Right lung (tissue), 5 donors: Measurements from ENCODE around the gene BRAF. TPM values are rescaled to one million over a fixed set of nuclear protein-coding genes. Genes with fewer than 3 reads are reported as not detected.
"Not testable (repeated sequence)": the region's sequence is repeated elsewhere in the genome, so short reads cannot be mapped to it uniquely, and the experiment has no call there.

ENCODE experiments used
- DNase-seq, 2 donors: peaks; one replicate each; pipeline ENCODE4 v3.0.0-alpha.2; 2013
- polyA plus RNA-seq, 5 donors: library from polyadenylated mRNA; unstranded; fragments of 120-200 nt; gene quantifications; one replicate each; pipeline versions ENCODE4 v1.2.1 to v1.2.3, GENCODE V29; 2013; ENCODE audit warnings: inconsistent platforms in 1 of 5, low replicate concordance in 1 of 5; ENCODE audit not compliant: insufficient read length in 5 of 5, insufficient read depth in 1 of 5

BRAF gene
- polyA plus RNA-seq, 5 donors = 17.6 to 29.2 (median 27.4) TPM

DNA sequence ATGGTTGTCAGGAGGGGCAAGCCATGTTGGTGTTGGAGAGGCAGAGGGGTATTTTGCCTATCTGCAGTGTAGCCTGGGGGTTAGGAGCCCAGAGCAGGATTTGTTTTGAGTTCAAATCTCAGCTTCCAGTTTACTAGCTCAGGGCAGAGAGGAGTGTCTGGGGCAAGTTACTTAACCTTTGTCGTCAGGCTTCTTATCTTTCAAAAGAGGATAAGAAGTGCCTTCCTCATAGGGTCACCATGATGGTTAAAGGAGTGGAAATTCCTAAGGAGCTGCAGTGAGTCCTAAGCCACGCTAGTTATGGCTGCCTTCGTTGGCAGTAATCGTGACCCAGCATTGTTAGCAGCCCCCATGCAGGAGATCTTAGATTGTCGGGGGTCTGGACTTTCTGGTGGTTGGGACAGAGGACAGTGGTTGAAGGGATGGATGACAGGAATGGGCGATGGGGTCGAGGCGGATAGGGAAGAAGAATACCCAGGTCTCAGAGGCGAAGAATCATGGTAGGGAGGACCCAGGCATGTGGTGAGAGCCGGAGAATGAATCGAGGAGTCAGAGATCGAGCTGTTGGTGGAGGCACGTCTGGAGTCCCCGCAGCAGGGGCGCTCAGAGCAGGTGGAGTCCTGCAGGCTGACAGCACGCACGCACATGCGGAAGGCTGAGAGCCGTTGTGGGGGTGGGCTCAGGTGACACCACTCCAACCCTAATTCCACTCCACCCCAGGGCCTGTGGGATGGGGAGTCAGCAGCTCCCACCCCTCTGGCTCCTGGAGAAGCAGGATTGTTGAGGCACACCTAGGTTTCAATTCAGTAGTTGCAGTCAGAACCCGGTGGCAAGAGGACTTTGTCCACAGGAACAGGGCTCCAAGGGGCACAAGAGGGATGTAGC, 240.4 kb downstream of the BRAF start:
- DNase-seq = no peak

DNA sequence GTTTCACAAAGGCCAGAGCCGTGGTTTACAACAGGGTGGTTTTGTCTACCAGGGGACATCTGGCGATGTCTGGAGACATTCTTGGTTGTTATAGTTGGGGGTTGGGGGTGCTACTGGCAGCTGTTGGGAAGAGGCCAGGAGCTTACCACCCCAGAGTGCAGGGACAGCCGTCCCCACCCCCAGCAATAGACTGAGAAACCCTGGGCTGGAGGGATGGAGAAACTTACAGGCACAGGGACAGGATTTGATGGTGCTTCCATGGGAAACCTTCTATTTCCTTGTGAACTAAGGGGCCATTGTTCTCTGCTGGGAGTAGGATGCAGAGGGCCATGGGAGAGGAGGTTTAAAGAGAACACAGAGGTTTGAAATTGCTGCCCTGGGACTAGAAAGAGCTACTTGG, 241.1 kb downstream of the BRAF start:
- no peak for DNase-seq

DNA sequence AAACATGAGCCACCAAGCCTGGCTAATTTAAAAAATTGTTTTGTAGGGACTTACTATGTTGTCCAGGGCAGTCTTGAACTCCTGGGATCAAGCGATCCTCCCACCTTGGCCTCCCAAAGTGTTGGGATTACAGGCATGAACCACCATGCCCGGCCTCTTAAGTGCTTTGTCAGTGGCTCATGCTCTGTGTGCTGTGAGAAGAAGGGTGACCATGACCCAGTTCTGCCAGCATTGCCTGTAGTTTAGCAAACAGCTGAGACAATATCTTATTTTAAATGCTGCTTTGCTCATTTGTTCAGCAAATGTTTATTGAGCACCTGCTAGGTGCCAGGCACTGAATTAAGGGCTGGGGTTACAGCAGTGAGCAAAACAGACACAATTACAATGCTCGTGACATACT, 243.0 kb downstream of the BRAF start:
- no peak for DNase-seq

DNA sequence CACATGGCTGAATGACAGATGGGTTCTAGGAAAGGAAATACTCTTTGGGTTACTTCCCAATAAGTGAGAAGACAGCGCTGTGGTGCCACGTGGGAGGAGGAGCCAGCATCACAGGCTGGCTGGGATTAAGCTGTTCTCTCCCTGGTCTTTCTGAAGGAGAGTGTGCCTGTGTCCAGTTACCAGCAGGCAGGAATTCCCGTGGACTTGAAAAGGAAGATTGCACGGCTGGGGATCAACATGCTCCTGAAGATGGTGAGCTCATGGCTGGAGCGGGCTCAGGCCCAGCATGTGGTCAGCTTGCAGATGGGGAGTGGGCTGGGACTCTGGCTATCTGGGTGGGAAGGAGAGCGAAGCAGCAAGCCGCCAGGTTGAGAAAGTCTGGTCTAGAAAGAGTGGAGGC, 243.8 kb downstream of the BRAF start:
- no peak for DNase-seq

DNA sequence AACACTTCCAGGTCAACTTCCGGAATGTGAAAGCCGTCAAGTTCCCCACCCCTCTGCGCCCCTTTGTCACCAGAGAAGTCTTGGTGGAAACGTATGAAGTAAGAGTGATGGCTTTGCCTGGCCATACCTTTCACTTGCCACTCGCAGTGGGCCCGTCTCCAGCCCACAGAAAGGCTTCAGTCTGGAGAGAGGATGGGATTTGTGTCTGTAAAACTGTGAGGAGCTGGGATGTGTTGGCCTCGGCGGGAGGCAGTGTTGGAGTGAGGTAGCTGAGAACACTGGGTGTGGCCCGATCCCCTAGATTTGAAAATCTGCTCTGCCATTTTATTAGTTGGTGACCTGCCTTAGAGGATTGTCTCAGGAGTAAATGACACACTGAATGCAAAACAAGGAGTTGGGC, 245.5 kb downstream of the BRAF start:
- DNase-seq = no peak

DNA sequence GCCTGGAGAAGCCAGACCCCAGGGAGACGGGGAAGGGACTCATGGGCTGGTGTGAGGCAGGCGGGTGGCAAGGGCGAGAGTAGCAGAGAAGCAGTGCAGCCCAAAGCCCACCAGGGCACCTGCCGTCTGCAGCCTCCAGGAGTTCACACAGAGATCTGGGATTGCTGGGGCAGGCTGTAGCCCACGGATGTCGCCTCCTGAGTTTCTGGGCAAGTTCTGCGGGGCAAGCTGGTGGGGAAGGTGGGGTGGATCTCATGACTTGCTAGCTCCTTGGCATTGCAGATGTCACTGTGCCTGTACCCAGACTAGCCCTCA, 246.0 kb downstream of the BRAF start:
- DNase-seq = no peak

DNA sequence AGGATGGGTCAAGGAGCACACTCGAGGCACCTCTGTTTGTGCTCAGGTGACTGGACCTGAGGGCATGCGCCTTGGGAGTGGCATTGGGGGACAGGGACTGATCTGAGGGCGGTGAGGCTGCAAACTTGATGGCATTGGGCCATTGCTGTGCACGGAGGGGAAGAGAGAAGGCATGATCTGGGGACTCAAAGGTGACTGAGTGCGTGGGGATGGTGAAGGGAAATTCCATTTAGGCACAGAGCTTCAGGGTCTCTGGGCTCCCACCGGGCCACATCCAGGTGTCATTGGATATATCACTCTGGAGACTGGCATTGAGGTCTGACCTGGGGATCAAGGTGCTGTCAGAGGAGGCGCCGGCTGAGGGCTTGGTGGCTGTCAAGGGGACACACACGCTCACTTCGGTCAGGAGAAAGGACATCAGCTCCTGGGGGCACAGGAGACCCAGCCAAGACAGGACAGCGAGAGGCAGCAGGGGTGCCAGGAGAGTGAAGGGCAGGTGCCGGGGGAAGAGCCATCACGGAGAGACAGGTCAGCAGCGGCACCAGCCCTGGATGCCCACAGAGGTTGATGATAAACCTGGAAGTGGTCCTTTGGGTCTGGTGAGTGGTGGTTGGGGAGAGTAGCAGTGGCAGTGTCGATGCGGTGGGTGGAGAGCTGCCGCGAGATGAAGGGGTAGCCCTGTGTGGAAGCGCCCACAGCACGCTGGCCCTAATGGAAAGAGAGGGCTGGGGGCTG, 246.5 kb downstream of the BRAF start:
- no peak for DNase-seq

DNA sequence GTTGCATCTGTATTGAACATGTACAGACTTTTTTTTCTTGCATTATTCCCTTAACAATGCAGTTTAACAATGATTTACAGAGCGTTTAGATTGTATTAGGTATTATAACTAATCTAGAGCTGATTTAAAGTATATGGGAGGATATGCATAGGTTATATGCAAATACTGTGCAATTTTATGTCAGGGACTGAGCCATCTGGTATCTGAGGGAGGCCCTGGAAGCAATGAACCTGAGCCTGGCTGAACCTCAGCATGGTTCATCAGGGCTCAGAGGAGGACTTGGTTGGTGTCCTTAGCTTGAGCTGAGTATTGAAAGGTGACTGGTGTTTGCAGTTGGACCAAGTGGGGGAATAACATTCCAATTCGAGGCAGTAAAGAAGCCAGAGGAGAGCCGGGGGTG, 247.2 kb downstream of the BRAF start:
- DNase-seq = no peak

DNA sequence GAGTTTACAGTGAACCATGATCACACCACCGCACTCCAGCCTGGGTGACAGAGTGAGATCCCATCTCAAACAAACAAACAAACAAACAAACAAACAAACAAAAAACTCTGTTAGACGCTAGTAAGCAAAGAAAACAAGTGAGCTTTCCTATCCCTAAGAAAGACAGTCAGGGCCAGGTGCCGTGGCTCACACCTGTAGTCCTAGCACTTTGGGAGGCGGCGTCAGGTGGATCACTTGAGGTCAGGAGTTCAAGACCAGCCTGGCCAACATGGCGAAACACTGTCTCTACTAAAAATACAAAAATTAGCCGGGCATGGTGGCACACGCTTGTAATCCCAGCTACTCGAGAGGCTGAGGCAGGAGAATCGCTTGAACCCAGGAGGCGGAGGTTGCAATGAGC, 247.8 kb downstream of the BRAF start:
- DNase-seq = not testable (repeated sequence)

DNA sequence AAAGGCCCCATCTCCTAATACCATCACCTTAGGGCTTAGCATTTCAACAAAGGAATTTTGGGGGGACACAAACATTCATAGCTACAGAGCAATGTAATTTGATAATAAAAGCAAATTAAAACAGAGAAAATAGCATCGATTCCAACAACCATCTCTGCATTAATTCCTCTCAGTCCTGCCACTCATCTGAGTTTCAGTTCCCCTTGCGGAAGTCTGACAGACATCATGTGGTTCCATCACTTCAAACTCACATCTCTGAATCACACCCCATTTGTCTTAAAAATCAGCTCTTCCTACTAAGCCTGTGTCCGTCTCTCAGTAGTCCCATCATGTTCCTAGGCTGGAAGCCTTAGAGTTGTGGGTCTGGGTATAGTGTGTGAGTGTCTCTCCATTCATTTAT, 248.4 kb downstream of the BRAF start:
- no peak for DNase-seq

DNA sequence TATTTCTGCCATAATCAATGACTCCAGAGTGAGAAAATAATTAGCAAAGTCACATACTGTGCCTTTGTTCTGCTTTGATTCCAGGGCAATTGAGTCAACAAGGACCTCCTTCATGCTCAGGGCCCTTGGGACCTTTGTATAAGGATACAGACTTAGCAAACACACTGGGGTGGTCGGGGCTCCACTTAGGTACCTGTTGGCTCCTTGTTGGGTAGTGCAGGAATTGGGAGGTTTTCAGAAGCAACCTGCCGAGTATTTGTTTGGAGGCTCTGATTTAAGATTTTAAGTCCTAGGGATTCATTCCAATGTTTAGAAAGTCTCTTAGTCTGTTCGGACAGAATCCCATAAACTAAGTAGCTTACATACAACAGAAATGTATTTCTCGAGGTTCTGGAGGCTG, 249.0 kb downstream of the BRAF start:
- no peak for DNase-seq

DNA sequence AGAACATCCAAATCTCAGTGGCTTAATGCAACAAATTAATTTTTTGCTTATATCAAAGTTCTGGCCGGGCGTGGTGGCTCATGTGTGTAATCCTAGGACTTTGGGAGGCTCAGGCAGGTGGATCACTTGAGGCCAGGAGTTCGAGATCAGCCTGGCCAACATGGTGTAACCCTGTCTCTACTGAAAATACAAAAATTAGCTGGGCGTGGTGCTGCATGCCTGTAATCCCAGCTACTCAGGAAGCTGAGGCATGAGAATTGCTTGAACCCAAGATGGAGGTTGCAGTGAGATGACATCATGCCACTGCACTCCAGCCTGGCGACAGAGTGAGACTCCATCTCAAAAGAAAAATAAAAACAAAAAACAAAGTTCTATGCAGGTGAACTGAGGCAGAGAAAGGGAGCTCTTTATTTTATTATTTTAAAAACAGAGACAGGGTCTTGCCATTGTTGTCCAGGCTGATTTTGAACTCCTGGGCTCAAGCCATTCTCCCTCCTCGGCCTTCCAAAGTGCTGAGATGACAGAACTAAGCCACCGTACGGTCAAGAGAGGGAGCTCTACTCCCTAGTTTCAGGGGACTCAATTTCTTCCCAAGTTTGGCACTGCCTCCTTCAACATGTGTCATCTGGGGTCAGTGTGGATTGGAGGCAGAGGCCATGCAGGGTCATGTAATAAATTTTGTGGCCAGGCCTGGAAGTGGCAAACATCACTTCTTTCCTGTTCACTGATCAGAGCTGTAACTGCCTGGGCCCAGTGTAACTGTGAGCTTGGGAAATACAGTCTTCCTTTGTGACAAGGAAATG, 249.6 kb downstream of the BRAF start:
- no peak for DNase-seq

DNA sequence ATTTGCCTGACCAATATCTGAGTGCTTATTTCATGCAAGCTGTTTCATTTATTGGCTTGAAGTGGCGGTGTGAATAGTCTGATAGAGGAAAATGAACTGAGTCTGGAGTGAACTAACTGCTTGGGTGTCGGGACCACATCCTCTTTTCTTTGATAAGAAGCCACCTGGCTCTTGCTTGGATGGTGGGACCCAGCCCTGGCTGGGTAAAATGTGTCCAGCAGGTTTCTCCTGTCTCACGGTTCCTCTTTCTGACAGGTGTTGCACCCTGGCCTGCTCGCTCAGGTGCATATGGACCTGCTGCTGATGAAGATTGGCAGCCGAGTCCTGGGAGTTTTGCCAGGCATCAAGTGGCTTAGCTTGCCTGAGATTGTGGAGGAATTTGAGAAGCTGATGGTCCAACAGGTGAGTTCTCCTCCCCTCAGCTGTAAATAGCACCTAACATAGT, 250.4 kb downstream of the BRAF start:
- DNase-seq = no peak

DNA sequence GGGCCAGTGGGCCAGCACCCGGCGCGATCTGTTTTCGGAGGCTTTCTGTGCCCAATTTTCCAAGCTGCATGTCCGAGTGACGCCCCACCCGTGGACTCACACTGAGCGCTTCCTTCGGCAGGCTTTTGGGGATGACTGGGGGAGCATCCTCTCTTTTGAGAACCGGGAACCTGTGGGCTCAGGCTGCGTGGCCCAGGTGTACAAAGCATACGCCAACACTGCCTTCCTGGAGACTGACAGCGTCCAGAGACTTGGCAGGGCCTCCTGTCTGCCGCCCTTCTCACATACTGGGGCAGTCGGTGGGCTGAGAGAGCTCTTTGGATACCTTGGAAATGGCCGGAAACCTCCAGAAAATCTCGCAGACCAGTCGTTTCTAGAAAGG, 251.0 kb downstream of the BRAF start:
- no peak for DNase-seq

DNA sequence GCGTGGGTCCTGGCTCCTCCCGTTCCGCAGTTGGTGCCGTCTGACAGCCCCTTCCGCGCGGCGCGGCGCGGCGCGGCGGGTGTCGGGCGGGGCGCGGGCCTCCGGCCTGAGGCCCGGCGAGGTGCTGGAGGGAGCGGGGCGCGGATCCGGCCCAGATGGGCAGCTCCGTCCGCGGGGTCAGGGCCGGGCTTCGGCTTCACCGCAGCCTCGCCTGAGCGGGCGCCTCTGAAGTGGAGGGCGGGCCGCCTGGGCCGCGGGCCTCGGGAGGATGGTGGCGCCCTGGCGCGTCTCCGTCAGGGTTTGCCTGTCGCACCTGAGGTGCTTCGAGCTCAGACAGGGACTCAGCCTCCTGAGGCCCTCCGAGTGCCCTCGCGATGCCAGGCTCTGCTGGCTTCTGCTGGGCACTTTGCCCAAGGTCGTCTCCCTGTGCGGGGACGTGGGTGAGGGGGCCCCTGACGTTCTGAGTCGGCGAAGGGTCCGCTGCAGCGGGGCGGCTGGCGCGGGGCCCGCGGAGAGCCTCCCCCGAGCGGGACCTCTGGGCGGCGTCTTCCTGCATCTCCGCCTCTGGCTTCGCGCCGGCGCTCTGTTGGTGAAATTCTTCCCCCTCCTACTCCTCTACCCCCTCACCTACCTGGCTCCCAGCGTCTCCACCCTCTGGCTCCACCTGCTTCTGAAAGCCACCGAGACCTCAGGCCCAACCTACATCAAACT, 251.5 kb downstream of the BRAF start:
- peak; percentile 51 to 59 for DNase-seq

DNA sequence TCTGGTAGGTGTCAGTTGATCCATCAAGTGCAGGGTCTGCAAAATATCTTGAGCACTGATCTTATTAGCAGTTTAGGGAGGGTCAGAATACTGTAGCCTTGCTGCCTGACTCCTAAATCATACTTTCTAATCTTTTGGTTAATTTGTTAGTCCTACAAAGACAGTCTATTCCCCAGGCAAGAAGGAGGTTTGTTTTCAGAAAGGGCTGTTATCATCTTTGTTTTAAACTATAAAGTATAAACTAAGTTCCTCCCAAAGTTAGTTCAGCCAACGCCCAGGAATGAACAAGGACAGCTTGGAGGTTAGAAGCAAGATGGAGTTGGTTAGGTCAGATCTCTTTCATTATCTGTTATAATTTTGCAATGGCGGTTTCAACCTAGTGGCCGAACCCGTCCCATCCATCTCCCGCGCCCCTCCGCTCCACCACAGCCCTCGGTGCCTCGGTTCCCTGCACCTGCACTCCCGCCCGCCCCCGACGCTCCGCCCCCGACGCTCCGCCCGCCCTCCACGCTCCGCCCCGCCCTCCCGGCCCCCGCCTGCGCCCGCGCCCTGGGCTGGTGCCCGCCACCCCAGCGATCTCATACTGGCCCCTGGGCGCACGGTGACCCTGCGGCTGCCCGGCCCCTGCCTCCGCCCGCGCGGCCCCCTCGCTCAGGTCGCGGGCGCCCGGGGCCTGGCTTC, 252.2 kb downstream of the BRAF start, which contains the start of gene ADCK2:
Gene ADCK2 (plus strand): TSS at position 564 of the 681 bp plus-strand sequence. CDS start 386 bp downstream, outside the sequence.
- DNase-seq = no peak

DNA sequence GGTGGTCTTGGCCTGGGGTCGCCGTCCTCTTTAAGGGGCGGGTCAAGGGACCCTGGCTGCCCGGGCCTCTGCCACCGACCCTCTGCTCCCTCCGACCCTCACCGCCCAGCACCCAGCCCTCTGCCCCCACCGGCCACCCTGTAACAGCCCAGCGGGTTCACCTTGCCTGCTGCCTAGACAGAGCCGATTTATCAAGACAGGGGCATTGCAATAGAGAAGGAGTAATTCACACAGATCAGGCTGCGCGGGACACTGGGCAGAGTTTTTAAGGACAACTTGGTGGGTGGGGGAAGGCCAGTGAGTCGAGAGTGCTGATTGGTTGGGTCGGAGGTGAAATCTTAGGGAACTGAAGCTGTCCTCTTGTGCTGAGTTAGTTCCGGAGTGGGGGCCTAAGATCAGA, 252.8 kb downstream of the BRAF start:
- DNase-seq = no peak

DNA sequence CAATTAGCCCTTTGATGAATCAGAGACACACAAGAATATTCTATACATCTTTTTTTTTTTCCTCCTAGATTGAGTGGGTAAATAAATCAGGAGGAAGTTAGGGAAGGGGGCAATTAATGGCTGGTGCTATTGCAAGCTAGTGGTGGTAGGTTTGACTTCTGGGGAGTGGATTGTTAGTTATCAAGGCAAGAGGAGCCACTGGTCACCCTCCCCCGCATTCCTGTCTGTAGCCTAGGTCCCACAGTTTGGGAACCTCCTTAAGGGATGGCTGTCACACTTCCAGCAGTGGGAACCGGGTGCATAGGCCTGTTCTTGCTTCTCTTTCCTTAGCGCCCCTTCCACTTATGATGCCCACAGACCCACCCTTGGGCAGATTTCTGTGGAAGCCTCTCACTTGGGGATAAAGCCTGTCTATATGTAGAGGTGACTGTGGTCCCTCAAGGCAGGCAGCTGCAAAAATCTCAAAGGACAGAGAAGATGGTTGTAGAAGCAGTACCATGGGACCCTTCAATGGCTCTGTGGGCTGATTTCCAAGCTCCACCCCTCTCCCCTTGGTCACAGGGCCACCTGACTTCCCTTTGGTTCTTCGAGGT, 254.3 kb downstream of the BRAF start:
- DNase-seq = no peak

DNA sequence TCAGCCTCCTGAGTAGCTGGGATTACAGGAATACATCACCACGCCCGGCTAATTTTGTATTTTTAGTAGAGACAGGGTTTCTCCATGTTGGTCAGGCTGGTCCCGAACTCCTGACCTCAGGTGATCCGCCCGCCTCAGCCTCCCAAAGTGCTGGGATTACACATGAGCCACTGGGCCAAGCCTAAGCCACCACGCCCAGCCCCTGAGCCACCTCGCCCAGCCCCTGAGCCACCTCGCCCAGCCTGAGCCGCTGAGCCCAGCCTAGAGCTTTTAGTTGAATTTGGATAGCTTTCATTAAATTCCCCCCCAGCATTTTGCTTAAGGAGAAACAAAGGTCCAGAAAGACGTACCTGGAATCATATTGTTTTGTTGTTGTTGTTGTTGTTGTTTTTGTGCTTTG, 254.9 kb downstream of the BRAF start:
- DNase-seq = not testable (repeated sequence)

DNA sequence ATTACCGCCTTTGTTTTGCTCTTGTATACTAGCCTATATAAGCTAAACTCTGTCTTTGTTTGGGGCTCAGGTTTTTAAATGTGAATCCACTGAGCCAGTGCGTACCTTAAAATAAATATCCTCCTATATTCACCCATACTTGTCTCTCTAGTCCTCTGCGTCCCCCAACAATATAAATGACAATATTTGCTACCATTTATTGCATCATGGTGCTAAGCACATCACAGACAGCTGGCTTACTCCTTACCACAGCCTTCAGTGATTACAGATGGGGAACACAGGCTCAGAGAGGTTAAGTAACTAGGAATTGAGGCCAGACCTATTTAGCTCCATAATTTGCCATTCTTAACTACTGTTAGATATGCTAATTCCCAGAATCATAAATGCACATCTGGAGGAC, 255.4 kb downstream of the BRAF start:
- no peak for DNase-seq
